HG02642 (cell line): ENCODE data around the gene MBP.
A peak's percentile ranks its signal among the peaks of the same experiment; 100 is the strongest.

Experiments
- ATAC-seq: cut with Tn5 transposase; IDR thresholded peaks from one replicate; pipeline ENCODE4 v1.9.1; 2021; ENCODE audit warnings: mild to moderate bottlenecking; ENCODE audit not compliant: unreplicated experiment, poor library complexity

Gene MBP

DNA sequence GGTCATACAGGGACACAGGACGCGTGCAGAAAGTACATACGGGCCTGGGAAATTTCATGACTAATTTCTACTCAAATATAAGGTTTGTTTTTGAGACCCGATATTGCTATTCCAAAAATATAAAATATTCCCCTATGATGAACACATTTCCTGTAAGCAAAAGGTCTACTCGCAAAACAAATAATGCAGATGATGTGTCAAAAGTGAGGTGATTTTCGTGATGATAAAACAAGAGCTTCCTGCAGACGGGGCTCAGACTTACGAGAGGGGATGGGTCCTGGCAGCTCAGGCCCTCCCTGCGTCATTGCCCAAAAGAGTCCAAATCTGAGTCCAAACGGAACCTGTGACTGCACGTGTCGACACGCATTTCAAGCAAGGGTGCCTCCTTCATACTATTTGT, 62.7 kb downstream of the MBP start:
- no peak for ATAC-seq

DNA sequence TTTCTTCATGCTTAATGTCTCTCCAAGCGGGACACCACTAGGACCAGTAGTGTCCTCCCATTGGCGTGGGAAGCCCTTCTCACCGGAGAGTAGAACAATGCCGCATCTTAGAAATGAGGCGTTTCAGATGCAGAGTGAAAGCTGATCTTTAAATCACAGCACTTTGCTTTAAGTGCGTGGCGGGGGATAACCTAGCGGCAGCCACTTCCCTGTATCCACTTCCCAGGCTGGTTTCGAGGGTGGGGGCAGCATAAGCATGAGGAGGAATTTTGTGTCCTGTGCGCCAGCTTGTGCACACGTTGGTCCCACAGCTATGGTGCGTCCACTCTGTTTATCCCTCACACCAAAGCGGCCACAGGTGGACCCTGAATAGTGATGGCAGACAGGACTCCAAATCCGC, 63.1 kb downstream of the MBP start:
- ATAC-seq, result no peak

DNA sequence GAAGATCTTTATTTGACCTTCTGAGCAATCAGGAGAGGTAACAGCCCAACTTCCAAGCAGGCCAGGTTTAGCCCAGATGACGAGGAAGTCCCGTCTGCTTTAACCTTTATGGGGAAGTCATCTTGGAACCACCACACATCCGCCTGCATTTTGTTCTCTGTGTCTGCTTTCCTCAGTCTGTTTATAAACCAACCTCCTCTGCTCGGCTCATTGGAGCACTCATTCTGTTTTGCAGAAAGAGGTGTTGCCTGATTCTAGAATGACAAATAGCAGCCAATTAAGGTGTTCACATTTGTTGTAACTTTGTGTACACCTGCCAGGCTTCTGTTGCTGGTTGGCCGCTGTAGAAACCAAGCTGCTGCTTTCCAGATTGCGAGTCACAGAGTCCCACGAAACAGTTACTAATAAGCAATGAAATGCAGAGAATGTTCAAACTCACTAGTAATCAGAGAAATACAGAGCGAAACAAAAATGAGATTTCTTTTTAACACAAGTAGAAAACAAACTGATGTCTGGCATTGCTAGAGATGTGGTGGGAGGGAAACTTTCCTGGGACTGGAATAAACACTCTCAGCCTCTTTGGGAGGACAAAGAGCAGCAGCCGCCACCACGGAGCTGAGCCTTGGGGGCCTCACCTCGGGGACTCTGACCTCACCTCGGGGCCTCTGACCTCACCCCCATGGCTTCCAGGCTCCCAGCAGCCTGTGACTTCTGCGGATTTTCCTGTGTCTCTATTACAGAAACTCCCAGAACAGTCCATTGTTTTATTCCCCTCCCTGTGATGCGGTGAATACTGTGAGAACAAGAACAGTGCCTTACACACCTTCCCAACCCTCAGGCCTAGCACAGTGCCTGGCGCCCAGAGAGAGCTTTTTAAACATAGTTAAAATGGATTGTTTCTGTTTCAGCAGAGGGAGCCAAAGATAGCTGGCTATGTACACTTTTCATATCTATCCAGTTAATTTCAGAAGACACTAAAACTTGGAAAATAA, 64.0 kb downstream of the MBP start:
- peak; percentile 36 for ATAC-seq

DNA sequence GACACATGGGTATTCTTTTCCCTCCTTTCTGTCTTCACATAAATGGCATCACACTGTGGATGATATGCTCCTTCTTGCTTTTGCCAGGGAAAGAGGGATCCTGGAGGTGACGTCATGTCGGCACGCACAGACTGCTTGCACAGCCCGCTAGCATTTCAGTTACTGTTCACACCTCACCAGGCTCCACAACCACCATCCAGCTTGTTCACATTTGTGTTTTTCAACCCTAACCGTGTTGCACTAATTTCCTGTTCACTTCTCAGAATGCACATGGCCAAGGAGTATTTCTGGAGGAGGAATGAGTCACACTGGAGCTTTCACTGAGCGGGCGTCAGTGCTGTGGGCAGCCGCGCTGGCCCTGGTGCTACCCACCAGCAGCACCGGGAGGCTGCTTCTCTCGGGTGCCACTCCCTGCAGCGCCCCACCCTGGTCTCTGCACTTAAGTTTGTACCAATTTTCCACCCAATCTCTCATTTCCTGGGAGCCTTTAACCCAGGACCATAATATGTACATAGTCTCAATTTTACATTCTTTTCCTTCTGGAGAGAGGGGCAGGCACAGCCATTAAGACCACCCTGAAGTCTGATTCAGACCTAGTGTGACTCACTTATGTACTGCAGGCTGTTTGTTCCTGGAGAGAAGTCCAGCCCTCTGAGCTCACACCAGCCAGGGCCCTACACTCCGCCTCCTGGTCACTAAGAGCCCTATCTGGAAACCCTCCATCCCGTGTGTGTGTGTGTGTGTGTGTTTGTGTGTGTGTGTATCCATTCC, 65.1 kb downstream of the MBP start:
- peak; percentile 42 for ATAC-seq

DNA sequence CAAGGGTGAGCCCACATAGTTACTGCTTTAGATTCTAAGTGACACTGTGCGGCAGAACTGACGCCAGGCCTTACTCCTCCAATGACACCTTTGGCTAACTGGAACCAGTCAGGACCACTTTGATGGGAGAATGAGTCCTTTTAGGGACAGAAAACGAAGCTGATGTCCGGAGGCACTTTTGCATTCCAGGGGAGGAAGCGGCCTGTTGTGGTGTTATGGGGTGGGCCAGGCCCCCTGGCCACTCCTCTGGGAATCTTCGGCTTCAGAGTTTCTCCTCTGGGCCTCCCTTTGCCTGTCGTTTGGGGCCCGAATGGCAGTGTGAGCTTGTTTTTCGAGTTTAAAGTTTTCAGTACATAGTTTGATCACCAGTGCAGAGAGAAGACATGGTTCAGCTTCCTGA, 65.9 kb downstream of the MBP start:
- ATAC-seq, result no peak

DNA sequence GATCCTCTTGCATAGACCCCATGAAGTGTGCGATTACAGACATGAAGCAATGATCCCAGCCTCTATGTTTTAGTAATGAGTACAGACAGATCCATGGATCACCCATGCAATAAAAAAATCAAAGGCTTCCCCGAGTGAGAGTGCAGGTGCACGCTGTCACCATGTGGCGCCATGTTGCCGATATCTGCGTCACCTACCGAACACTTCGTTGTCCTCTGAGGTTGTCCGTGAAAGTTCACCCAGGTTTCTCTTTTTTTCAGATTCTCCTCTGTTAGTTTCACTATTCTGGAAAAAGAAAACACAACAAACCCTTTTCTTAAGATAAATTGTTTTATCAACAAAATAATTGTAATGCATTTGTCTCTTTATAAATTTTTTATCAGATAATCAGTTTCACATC, 66.5 kb downstream of the MBP start:
- ATAC-seq, result no peak

DNA sequence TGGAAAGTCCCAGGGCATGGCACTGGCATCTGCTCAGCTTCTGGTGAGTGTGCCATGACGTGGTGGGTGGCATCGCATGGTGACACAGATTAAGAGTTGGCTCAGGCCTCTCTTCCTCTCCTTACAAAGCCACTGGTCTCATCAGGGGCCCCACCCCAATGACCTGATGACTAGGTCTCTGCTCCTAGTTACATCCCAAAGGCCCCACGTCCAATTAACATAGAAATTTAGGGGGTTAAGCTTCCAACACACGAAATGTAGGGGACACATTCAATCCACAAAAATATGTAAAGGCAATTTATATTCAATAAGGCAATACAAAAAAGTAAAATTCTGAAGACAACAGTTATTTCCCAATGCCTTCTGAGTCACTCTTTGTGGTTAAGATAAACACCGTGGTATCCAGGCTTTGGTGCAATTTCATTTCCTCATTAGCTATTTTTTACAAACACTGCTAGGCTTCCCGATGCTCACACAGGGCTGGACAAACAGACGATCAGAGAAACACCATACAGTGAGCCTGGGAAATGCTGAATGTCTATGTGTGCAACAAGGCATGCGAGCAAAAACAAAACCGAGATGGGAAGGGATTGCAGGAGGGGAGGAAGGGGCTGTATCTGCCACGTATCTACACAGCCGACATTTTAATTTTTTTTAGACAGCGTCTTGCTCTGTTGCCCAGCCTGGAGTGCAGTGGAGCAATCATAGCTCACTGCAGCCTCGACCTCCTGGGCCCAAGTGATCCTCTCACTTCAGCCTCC, 67.2 kb downstream of the MBP start:
- peak; percentile 19 for ATAC-seq

DNA sequence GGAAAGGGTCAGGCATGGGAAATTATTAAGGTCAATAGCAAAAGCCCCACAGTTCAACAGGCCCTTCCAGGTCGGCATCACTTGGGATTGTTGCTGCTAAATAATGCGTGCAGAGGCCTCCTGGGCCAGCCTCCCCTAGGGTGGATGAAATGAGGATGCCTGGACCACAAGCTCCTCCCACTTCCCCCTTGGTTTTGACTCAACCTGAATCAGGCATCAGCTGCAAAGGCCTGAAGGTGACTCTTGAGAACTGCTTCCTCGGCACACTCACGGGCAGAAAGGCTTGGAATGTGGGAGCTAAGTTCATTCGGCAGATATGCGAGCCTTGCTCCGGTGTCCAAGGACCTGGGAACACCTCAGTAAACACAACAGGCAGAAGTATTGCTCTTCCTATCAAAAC, 69.3 kb downstream of the MBP start:
- peak; percentile 53 for ATAC-seq

DNA sequence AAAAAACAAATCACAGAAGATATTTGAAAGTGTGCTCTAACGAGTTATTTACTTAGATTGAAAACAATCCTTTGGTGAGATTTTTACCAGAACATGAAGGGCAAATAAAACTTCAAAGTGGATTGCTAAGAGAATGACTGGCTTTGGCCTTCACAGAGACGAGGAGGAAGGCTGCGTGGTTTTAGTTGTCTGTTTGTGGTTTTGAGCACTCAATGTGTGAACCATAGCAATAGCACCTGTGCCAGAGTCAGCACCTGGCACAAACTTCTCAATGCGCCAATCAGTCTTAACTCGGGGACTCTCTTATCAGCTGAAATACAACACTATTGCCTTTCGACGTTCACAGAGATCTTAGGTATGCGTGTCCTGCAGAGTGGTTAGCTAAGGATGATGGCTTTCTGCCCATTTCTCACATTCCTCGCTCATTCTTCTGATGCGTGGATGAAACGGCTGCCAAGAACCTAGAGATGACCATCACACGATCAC, 70.0 kb downstream of the MBP start:
- peak; percentile 69 for ATAC-seq

DNA sequence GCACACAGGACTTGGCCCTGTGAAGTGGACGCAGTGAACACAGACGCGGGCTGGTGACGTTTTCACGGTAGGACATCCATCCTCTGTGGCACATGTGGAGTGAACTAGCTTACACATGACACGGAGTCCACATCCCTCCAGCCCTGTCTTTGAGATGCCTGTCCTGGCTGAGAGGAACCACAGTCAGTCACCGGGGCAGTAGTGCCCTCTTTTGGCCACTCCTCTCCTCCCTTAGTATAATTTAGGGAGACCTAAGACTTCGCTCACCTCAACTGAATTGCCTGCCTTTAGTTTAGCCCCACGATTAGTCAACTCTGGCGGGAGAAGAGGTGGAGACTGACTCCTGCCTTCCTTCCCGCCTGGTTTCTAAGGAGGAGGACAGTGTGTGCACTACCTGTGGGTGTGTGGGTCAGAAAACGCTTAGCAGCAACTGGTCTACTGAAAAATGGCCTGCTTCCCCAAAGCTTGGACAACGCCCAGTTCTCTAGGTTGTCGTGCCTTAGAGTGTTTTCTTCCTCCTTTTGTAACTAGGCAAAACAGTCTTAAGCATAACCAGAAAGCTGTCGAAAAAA, 70.6 kb downstream of the MBP start:
- ATAC-seq, result peak; percentile 42

DNA sequence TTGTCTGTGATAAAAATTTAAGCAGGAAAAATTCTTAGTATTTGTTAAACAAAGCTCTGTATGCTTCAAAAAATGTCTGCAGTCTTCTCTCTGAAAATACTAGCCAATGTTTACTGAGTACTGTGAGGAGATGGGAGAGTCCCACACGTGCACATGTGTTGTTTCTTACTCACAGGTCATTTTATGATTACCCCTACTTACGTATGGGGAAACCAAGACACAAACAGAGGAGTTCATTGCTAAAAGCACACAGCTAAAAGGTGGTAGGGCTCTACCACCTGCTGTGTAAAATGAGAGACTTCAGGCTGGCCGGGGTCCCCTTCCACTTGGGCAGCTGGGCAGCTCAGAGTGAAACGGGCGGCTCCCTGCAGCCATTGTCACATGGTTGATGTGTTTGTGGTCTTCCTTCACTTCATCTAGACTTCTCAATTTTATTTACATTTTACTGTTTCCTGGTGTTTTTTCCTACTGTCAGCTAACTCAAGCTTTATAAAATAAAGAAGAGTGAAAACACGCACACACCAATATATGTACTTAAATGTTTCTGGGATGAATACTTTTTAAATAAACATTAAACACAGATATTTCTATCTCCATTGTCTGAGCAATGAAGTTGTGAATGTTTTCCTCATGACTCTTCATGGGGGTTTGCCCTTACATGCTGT, 71.2 kb downstream of the MBP start:
- no peak for ATAC-seq

DNA sequence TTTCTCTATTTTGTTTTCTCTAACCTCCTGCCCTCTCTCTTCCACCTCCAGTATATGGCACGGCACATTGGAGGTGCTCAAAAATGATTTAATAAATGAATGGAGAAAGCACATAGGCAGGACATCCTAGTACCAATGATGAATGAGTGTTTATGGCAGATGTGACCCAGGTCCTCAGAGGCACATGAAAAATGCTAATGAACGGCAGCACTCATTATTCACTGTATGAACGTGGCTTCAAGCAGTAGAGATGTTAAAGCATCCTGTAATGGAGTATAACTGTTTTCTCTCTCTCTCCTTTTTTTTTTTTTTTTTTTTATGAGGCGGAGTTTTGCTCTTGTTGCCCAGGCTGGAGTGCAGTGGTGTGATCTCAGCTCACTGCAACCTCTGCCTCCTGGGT, 72.4 kb downstream of the MBP start:
- no peak for ATAC-seq

DNA sequence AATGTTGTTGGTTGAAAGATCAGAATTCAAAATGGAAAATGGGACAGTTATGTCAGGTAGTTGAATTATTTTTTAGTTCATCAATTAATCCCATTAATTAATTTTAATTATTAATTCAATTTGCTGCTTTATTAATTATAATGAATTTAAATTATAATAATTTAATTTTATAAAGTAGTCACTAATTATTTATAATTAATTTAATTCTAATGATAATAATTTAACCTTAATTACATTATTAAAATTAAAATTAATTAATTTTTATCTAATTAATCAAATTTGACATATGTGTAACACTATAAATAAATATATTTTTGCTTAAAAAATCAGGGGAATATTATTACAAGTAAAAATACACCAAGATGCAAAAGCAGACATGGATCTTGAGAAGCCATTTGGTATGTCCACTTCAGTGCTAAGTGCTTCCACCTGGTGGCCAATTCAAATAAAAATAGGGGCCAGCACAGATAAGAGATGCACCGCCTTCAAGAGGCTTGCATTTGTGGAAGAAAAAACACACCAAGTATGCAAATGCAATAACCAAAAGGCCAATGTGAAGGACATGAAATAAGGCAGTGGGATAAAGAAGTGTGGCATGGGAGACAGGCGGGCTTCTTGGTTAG, 73.2 kb downstream of the MBP start:
- no peak for ATAC-seq

DNA sequence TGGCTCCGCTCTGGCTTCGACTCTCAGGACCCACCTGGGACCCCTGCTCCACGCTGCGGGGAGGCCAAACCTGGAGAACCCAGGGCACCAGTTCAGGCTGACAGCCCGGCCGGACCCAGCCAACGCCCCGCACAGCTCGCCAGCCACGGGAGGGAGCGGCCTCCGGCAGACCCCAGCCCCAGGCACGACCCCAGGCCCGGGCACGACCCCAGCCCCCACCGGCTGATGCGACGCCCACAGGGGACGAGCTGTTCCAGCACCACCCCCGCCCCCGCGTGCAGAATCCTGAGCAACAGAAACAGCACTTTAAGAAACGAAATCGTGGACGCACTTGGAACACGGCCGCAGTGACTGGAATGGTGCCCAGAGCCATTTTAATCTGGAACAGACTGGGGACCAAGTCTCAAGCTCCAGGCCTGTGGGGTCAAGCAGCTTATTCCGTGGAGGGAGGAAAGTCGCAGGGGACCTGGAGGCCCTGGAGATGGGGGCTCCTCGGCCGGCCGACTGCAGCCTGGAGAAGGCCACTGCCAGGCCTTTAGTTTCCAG, 74.2 kb downstream of the MBP start:
- ATAC-seq, result no peak

DNA sequence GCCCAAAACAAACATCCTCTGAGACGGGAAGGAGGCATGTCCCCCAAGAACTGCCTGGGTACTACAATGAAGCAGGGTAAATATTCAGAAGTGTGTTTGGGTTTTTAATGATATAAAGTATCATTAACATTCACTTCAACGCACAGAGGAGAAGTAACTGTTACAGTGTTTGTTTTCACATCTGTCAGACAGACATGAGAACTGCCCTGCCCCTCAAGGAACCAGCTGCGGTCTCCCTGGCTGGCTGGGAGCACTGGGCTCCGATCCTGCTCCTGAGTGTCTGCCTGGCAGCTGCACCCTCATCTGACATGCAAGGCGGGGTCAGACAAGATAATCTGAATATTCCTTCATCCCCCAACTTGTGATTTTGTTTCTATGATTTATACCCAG, 75.6 kb downstream of the MBP start:
- ATAC-seq, result no peak

DNA sequence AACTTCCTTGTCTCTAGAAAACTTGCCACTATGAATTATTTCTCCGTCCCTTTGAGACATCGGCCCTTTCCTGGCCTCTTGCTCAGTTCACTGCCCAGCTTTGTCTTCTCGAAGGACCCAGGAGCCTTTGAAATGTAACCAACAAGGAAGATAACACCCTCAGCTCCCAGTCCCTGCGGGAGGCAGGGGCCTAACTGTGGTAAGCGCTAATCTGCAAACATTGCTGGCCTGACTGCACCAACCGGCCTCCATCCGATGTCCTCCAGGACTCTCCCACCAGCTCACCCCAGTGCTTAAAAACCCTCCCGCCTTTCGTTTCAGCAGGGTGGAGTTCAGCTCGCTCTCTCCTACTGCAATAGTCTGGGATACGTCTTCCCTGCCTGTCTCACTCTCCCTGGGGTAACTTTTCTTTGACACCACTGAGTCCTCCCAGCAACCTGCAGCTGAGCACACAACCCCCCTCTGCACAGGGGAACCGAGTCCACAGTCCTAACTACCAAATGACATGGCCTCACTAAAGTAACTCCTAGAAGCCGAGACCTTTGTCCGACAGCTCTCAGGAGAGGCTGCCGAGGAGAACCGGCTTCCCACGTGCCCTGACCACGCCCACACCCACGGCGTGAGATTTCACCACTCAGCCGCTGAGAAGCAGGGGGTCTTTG, 76.1 kb downstream of the MBP start:
- no peak for ATAC-seq

DNA sequence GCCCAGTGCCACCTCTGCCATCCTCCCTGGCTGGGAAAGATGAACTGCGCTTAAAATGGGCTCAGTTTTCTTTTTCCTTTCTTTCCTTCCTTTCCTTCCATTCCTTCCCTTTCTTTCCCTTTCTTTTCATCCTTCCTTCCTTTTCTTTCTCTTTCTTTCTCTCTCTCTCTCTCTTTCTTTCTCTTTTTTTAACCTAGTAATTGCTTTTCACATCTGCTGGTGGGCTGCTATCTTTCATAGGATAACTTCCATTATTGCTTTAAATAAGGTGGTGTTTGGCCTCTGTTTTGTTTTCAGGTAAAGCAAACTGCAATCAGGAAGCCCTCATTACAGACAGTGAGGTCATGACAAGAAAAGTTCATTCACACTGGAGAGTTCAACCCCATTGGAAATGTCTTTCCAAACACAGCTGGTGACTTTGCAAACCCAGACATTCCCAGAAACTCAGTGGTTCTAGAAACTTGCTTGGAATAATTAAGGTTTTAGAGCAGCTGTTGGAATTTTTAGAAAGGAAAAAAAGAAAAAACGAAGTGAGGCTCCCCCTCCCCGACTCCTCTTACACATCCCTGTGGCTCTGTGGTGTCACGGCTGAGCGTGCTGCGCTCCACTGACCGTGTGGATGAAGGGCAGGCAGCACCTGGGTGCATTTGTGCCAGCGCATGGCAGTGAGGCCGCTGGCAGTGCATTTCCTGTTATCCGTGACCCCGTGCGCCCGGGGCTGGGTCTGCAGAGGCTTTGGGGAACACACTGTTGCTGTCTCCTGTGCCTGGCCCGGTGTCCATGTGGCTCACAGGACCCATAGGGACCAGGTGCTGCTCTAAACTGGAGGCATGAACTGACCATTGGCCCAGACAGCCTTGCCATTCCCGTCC, 76.9 kb downstream of the MBP start:
- no peak for ATAC-seq
